B cell (primary cell): ENCODE results near the gene MFSD11. TPM values are rescaled to one million over a fixed set of nuclear protein-coding genes. Genes with fewer than 3 reads are reported as not detected.
"Not testable (repeated sequence)": the region's sequence is repeated elsewhere in the genome, so short reads cannot be mapped to it uniquely, and the experiment has no call there.

Experiments used
- ATAC-seq: fragments of 200-7000 bp; cut with Tn5 transposase; one replicate; pipeline ENCODE4 v1.10.0; 2021; ENCODE audit warnings: low read depth, mild to moderate bottlenecking, moderate number of reproducible peaks, moderate library complexity
- CTCF ChIA-PET: fragments of 350-600 bp; sonication (Branson Sonifier 250); formaldehyde crosslinking; loops from one replicate; lab custom pipeline; 2021; ENCODE audit warnings: antibody characterized with exemption, inconsistent platforms; lab: Charles Lee
- POLR2A ChIA-PET: fragments of 350-600 bp; sonication (Branson Sonifier 250); formaldehyde crosslinking; loops from one replicate; lab custom pipeline; 2021; ENCODE audit warnings: antibody characterized with exemption; lab: Charles Lee
- DNase-seq: peaks from one replicate; pipeline ENCODE4 v3.0.0; 2013
- H2AFZ ChIP-seq: 2 replicates; pipeline ENCODE4 v1.6.1; 2012; ENCODE audit warnings: mild to moderate bottlenecking, low read depth, low read length; ENCODE audit not compliant: insufficient read depth, poor library complexity, severe bottlenecking
- H3K27ac ChIP-seq, 2 donors: 1 replicate in 1 of 2; 2 replicates in 1 of 2; pipeline ENCODE4 v1.5.1; 2012 to 2013; ENCODE audit warnings: low read length in 2 of 2, mild to moderate bottlenecking in 2 of 2, moderate library complexity in 1 of 2
- H3K27me3 ChIP-seq, 4 experiments: fragments of 200-600 bp in 1 of 4; sonication (generic) in 1 of 4; replicated peaks in 1 of 4; 1 replicate in 2 of 4; 2 replicates in 2 of 4; pipeline versions ENCODE4 v1.6.1 to v1.7.0; 2013 to 2016; ENCODE audit warnings: low read length in 3 of 4, mild to moderate bottlenecking in 2 of 4, mixed read lengths in 1 of 4, moderate library complexity in 1 of 4; ENCODE audit not compliant: insufficient read depth in 4 of 4, control insufficient read depth in 3 of 4; ENCODE audit errors: control extremely low read depth in 1 of 4
- H3K36me3 ChIP-seq, 2 experiments: replicated peaks in 1 of 2; 1 replicate in 1 of 2; 2 replicates in 1 of 2; pipeline versions ENCODE4 v1.6.1 to v1.7.1; 2013; ENCODE audit warnings: low read length in 1 of 2; ENCODE audit not compliant: insufficient read depth in 2 of 2, control insufficient read depth in 1 of 2; ENCODE audit errors: control extremely low read depth in 1 of 2, extremely low read depth in 1 of 2
- H3K4me1 ChIP-seq, 2 donors: fragments of 200-600 bp in 1 of 2; sonication (generic) in 1 of 2; 1 replicate in 1 of 2; 2 replicates in 1 of 2; pipeline versions ENCODE4 v1.5.1 to v1.6.1; 2013 to 2017; ENCODE audit warnings: low read length in 2 of 2; ENCODE audit not compliant: control insufficient read depth in 2 of 2, insufficient read depth in 2 of 2
- H3K4me2 ChIP-seq: replicated peaks from 2 replicates; pipeline ENCODE3; 2012; ENCODE audit warnings: mild to moderate bottlenecking, low read depth, low read length; ENCODE audit not compliant: poor library complexity, severe bottlenecking
- H3K4me3 ChIP-seq, 5 experiments: fragments of 200-600 bp in 1 of 5; sonication (generic) in 1 of 5; 1 replicate in 3 of 5; 2 replicates in 2 of 5; pipeline versions ENCODE4 v1.5.1 to v1.7.0; 2011 to 2016; ENCODE audit warnings: low read length in 4 of 5, mild to moderate bottlenecking in 4 of 5, low read depth in 2 of 5, control low read depth in 1 of 5, moderate library complexity in 1 of 5; ENCODE audit not compliant: insufficient read depth in 1 of 5; ENCODE audit errors: control extremely low read depth in 1 of 5, extremely low read depth in 1 of 5
- H3K79me2 ChIP-seq: fragments of 200-600 bp; sonication (generic); one replicate; pipeline ENCODE4 v1.6.0; 2016; ENCODE audit warnings: low read length; ENCODE audit not compliant: control insufficient read depth, insufficient read depth
- H3K9ac ChIP-seq: fragments of 200-600 bp; sonication (generic); 2 replicates; pipeline ENCODE4 v1.6.1; 2017; ENCODE audit warnings: mild to moderate bottlenecking, low read length, moderate library complexity
- H3K9me3 ChIP-seq, 3 donors: one replicate each; pipeline versions ENCODE4 v1.6.1 to v1.7.1; 2013; ENCODE audit warnings: low read length in 2 of 3; ENCODE audit not compliant: control insufficient read depth in 2 of 3, insufficient read depth in 1 of 3; ENCODE audit errors: control extremely low read depth in 1 of 3
- H4K20me1 ChIP-seq: 2 replicates; pipeline ENCODE4 v1.6.0; 2012; ENCODE audit warnings: mild to moderate bottlenecking, low read length; ENCODE audit not compliant: insufficient read depth, control insufficient read depth, poor library complexity, severe bottlenecking
- H3K27ac Mint-ChIP-seq: one replicate; pipeline ENCODE4 v1.8.0; 2021; ENCODE audit warnings: mixed read lengths
- H3K27me3 Mint-ChIP-seq: one replicate; pipeline ENCODE4 v1.8.0; 2021; ENCODE audit warnings: mixed read lengths
- H3K4me1 Mint-ChIP-seq: one replicate; pipeline ENCODE4 v1.8.0; 2021; ENCODE audit warnings: mixed read lengths
- H3K4me3 Mint-ChIP-seq: one replicate; pipeline ENCODE4 v1.8.0; 2021; ENCODE audit warnings: mixed read lengths
- H3K9me3 Mint-ChIP-seq: one replicate; pipeline ENCODE4 v1.8.0; 2022; ENCODE audit warnings: mixed read lengths; ENCODE audit not compliant: insufficient read depth
- EZH2 ChIP-seq: IDR thresholded peaks from 2 replicates; pipeline ENCODE4 v1.6.1; 2012; ENCODE audit warnings: borderline replicate concordance, low read depth, mild to moderate bottlenecking, moderate library complexity, low read length; ENCODE audit not compliant: insufficient read depth, poor library complexity, severe bottlenecking
- WGBS: methylation state at CpG from one replicate; pipeline ENCODE4 v1.1.5; 2013; ENCODE audit warnings: missing lambda C conversion rate; ENCODE audit not compliant: insufficient coverage; 5-methylcytosine and 5-hydroxymethylcytosine counted together
- intact Hi-C: fragments of 100-400 bp; cut with micrococcal nuclease; formaldehyde crosslinking; loops from one replicate; pipeline ENCODE4 v1.10.0; 2022
- polyA plus RNA-seq: library from polyadenylated mRNA; depleted of rRNA; stranded (reverse); fragments of >200 nt; gene quantifications from 2 replicates; pipeline ENCODE4 v1.2.3, GENCODE V29; 2012
- total RNA-seq, 2 donors: library from RNA; stranded (reverse); fragments of 120-200 nt in 1 of 2; gene quantifications; 1 replicate in 1 of 2; 2 replicates in 1 of 2; pipeline versions ENCODE4 v1.2.3 to v1.2.4, GENCODE V29; 2013 to 2022
- TF ChIP-seq, protein P1 (sequence below): fragments of 200-600 bp; IDR thresholded peaks from one replicate; pipeline ENCODE4 v1.8.0; 2022; ENCODE audit warnings: antibody characterized with exemption, mild to moderate bottlenecking

Gene MFSD11
- total and polyA plus RNA-seq, 2 donors (not counting 1 experiment from before 2014, with no cell fraction given): 24.5 to 36.4 TPM

DNA sequence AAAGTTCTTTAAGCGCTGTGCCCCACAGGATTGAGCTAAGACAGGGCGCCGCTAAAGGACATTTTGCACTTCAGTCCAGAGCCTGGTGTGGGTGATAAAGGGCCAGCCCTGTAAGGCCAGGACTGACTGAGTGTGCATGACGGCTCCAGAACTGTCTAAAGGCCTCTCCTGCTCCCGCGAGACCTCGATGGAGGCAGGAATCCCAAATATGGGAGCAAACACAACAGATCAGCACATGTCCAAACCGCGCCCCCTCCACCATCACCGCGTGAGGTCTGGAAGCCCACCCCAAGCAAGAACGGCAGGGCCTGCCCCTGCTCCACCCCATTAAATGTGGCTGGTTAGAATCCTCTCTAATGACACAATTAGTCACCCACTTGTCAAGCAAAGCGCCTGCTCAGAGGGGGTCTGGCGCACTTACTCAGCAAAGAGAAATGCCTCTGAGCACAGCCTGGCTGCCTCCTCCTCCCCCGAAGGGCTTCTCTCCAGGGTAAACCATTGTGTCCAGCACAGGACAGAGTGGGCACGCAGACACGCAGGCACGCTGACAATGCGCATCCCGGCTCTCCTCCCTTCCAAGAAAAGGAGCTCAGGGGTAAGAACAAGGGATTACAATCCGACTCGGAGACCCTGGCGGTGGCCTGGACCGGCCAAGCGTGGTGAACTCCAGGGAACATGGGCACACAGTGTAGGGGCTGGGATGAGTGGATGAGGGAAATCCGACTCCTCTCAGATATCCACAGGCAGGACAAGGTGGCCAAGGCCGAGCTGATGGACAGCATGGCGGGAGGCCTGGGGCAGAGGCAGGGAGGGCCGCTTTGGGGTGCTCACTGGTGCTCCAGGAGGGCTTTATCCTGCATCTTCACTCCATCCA lies 28.6 kb upstream of the MFSD11 start:
- Histone ChIP-seq H3K9ac (no peak overlapping the region), H3K27me3 (no peaks in the 10 kb centered on the region), H3K4me1 (peaks cover 11 to 14% of the 10 kb centered on the region in 2 donors), H3K79me2 (peaks cover 17% of the 10 kb centered on the region), H3K27ac (no peak overlapping the region), H2AFZ (peak overlapping the region; percentile 81), H3K4me3 (no peak overlapping the region), H3K4me2 (peak overlapping the region; percentile 85), H3K36me3 (peaks cover 3 to 6% of the 10 kb centered on the region in 2 experiments), H4K20me1 (peaks cover 6% of the 10 kb centered on the region), H3K9me3 (no peaks in the 10 kb centered on the region)
- 98% methylated on average over 23 of the region's 29 CpGs for WGBS
- Mint-ChIP-seq H3K27me3 (no peaks in the 10 kb centered on the region), H3K27ac (peak overlapping the region; percentile 56), H3K9me3 (no peaks in the 10 kb centered on the region), H3K4me1 (peaks cover 14% of the 10 kb centered on the region), H3K4me3 (peak overlapping the region; percentile 81)
- ATAC-seq (no peak), DNase-seq (no peak)
- ChIA-PET CTCF (no interaction called here), POLR2A (no interaction called here)
- TF ChIP-seq, protein P1, sequence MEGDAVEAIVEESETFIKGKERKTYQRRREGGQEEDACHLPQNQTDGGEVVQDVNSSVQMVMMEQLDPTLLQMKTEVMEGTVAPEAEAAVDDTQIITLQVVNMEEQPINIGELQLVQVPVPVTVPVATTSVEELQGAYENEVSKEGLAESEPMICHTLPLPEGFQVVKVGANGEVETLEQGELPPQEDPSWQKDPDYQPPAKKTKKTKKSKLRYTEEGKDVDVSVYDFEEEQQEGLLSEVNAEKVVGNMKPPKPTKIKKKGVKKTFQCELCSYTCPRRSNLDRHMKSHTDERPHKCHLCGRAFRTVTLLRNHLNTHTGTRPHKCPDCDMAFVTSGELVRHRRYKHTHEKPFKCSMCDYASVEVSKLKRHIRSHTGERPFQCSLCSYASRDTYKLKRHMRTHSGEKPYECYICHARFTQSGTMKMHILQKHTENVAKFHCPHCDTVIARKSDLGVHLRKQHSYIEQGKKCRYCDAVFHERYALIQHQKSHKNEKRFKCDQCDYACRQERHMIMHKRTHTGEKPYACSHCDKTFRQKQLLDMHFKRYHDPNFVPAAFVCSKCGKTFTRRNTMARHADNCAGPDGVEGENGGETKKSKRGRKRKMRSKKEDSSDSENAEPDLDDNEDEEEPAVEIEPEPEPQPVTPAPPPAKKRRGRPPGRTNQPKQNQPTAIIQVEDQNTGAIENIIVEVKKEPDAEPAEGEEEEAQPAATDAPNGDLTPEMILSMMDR: no peak
- TF ChIP-seq EZH2: no peak
- intact Hi-C loops: no loop called here

DNA sequence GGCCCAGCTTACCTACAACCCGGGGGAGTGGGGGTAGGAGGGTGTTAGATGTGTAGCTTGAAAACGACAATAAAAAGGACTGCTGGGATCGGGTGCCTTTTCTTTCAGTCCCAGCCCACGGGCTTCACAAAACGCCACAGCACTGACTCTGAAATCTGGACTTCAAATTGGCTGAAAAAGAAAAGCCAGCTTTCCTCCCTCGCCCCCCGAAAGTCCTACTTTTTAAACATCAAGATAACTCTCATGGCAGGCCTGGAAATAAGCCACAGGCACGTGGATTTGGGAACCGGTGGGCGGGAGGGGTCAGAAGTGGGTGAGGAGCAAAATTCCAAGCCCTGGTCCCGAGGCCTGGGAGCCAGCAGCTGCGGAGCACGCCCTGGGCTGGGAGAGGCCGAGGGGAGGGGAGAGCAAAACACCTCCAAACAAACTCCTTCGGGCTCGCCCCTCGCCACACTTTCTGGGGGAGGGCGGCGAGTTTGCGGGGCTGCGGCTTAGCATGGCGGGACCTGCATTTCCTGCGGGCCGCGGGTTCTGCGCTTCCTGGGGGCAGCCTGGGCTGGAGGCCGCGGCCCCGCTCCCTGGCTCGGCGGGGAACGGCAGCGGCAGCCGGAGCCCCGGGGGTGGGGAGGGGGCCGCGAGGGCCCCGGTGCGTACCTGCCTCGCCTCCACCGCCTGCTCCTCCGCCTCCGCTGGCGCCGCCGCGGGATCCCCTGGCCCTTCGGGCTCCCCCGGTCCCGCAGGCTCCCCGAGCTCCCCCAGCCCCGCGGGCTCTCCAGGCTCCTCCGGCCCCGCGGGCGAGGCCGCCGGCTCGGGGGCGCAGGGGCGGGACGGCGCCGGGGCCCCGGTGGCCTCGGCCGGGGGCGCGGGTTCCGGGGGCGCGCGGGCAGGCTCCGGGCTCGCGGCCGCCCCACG lies 27.7 kb upstream of the MFSD11 start:
- H3K9me3 ChIP-seq, H3K9me3 Mint-ChIP-seq, H3K27me3 Mint-ChIP-seq, H3K27ac ChIP-seq, H3K36me3 ChIP-seq, POLR2A ChIA-PET, H3K27ac Mint-ChIP-seq, H3K27me3 ChIP-seq: not testable (repeated sequence)
- Histone ChIP-seq H3K4me2 (peak overlapping the region; percentile 85), H3K79me2 (peaks cover 21% of the 10 kb centered on the region), H3K9ac (peak overlapping the region; percentile 55), H3K4me3 (peak overlapping the region in 3 of 5 experiments; percentile 52 to 56 (median 54)), H3K4me1 (peaks cover 17 to 22% of the 10 kb centered on the region in 2 donors), H2AFZ (peak overlapping the region; percentile 81), H4K20me1 (peaks cover 12% of the 10 kb centered on the region)
- Mint-ChIP-seq H3K4me1 (peaks cover 18% of the 10 kb centered on the region), H3K4me3 (peak overlapping the region; percentile 81)
- 8% methylated on average over 26 of the region's 79 CpGs for WGBS
- ATAC-seq (peak; percentile 23), DNase-seq (peak; percentile 43)
- CTCF ChIA-PET: interaction anchor here (0.9 to 7.4 kb wide), 2 partner anchors 152 to 187 kb away, joined by 3 to 40 read pairs; no protein-coding TSS in a partner anchor
- intact Hi-C loops: loop anchor here (2.0 to 5.0 kb wide), 3 partner anchors 17 to 153 kb away; partner anchors contain the start of genes JMJD6 and METTL23
